H1 (cell line): ENCODE measurements around the gene SHROOM3. TPM values are rescaled to one million over a fixed set of nuclear protein-coding genes. Genes with fewer than 3 reads are reported as not detected.
A peak's percentile ranks its signal among the peaks of the same experiment; 100 is the strongest.

Source experiments
- CTCF ChIA-PET: fragments of 300-600 bp; sonication (Branson Sonifier 250); formaldehyde crosslinking; loops from one replicate; lab custom pipeline; 2021; ENCODE audit not compliant: partially characterized antibody; lab: Charles Lee
- POLR2A ChIA-PET: fragments of 300-600 bp; sonication (Branson Sonifier 250); formaldehyde crosslinking; loops from one replicate; lab custom pipeline; 2021; ENCODE audit warnings: inconsistent platforms; ENCODE audit not compliant: partially characterized antibody; lab: Charles Lee
- DNase-seq, 2 experiments: peaks; one replicate each; pipeline versions ENCODE4 v3.0.0 to v3.0.0-alpha.2; 2010 to 2022; ENCODE audit warnings: low spot score in 2 of 2, low read depth in 1 of 2, mixed read lengths in 1 of 2
- FAIRE-seq: peaks from 2 replicates; lab custom pipeline; 2011; peaks lifted over from hg19 to GRCh38; lab: Jason Lieb, UNC
- H2AFZ ChIP-seq: 2 replicates; pipeline ENCODE4 v1.8.1; 2012; ENCODE audit warnings: low read length, inconsistent platforms
- H2AK5ac ChIP-seq: 2 replicates; pipeline ENCODE4 v1.6.1; 2013; ENCODE audit warnings: low read depth, low read length
- H2BK120ac ChIP-seq: replicated peaks from 2 replicates; pipeline ENCODE3; 2013; ENCODE audit warnings: low read depth, low read length, inconsistent platforms
- H2BK12ac ChIP-seq: 2 replicates; pipeline ENCODE4 v1.6.1; 2013; ENCODE audit warnings: low read depth, low read length
- H2BK15ac ChIP-seq: 2 replicates; pipeline ENCODE4 v1.6.1; 2013; ENCODE audit warnings: low read length
- H2BK20ac ChIP-seq: 2 replicates; pipeline ENCODE4 v1.6.1; 2013; ENCODE audit warnings: low read length
- H2BK5ac ChIP-seq: 2 replicates; pipeline ENCODE4 v1.6.1; 2013; ENCODE audit warnings: low read depth, low read length
- H3K14ac ChIP-seq: 2 replicates; pipeline ENCODE4 v1.6.1; 2013; ENCODE audit warnings: inconsistent platforms; ENCODE audit not compliant: insufficient read length
- H3K18ac ChIP-seq: 2 replicates; pipeline ENCODE4 v1.6.1; 2013; ENCODE audit warnings: low read length; ENCODE audit errors: extremely low read depth
- H3K23ac ChIP-seq: 2 replicates; pipeline ENCODE4 v1.6.1; 2013; ENCODE audit warnings: inconsistent platforms; ENCODE audit not compliant: insufficient read length
- H3K23me2 ChIP-seq: 2 replicates; pipeline ENCODE4 v1.6.1; 2013; ENCODE audit warnings: low read depth, low read length
- H3K27ac ChIP-seq: 2 replicates; pipeline ENCODE4 v1.6.1; 2011; ENCODE audit warnings: low read depth, low read length, inconsistent platforms
- H3K27me3 ChIP-seq, 4 experiments: replicated peaks in 1 of 4; 1 replicate in 1 of 4; 2 replicates in 3 of 4; pipeline versions ENCODE4 v1.6.1 to v1.8.1; 2011 to 2013; ENCODE audit warnings: low read length in 3 of 4, mild to moderate bottlenecking in 3 of 4, inconsistent platforms in 2 of 4, mixed read lengths in 2 of 4, moderate library complexity in 1 of 4; ENCODE audit not compliant: control insufficient read depth in 3 of 4, insufficient read depth in 3 of 4; ENCODE audit errors: extremely low read depth in 1 of 4
- H3K36me3 ChIP-seq, 4 experiments: 2 replicates each; pipeline versions ENCODE4 v1.6.1 to v1.8.1; 2011 to 2013; ENCODE audit warnings: mild to moderate bottlenecking in 4 of 4, low read length in 3 of 4, moderate library complexity in 2 of 4, control low read depth in 1 of 4, inconsistent platforms in 1 of 4; ENCODE audit not compliant: insufficient read depth in 4 of 4, control insufficient read depth in 2 of 4
- H3K4ac ChIP-seq: replicated peaks from 2 replicates; pipeline ENCODE3; 2013; ENCODE audit warnings: low read length, low read depth, mixed read lengths, inconsistent platforms; ENCODE audit not compliant: insufficient read length
- H3K4me1 ChIP-seq, 4 experiments: replicated peaks in 1 of 4; 1 replicate in 1 of 4; 2 replicates in 3 of 4; pipeline versions ENCODE4 v1.6.1 to v1.8.1; 2011 to 2013; ENCODE audit warnings: low read length in 3 of 4, inconsistent platforms in 2 of 4, mixed read lengths in 1 of 4; ENCODE audit not compliant: insufficient read depth in 4 of 4, control insufficient read depth in 3 of 4
- H3K4me2 ChIP-seq, 2 experiments: 2 replicates each; pipeline versions ENCODE4 v1.6.1 to v1.8.1; 2011 to 2013; ENCODE audit warnings: low read depth in 2 of 2, low read length in 2 of 2, control low read depth in 1 of 2, inconsistent platforms in 1 of 2, mild to moderate bottlenecking in 1 of 2; ENCODE audit not compliant: insufficient read depth in 1 of 2
- H3K4me3 ChIP-seq, 4 experiments: fragments of 200-600, 300-600 bp in 1 of 4; sonication (generic), shearing (Covaris generic), sonication (Bioruptor Twin) in 1 of 4; 2 replicates each; pipeline versions ENCODE4 v1.5.1 to v1.8.1; 2011 to 2016; ENCODE audit warnings: low read length in 4 of 4, low read depth in 3 of 4, control low read depth in 2 of 4, inconsistent platforms in 2 of 4, mild to moderate bottlenecking in 2 of 4, mixed read lengths in 1 of 4, moderate library complexity in 1 of 4; ENCODE audit not compliant: insufficient read depth in 2 of 4; ENCODE audit errors: extremely low read depth in 1 of 4
- H3K56ac ChIP-seq: replicated peaks from 2 replicates; pipeline ENCODE3; 2013; ENCODE audit warnings: low read depth, mild to moderate bottlenecking, mixed read lengths, low read length, inconsistent platforms; ENCODE audit not compliant: insufficient read length
- H3K79me1 ChIP-seq: 2 replicates; pipeline ENCODE4 v1.6.1; 2013; ENCODE audit warnings: low read depth, low read length, control low read depth
- H3K79me2 ChIP-seq, 2 experiments: 2 replicates each; pipeline versions ENCODE4 v1.6.1 to v1.8.1; 2012 to 2013; ENCODE audit warnings: low read length in 2 of 2, mild to moderate bottlenecking in 2 of 2, inconsistent platforms in 1 of 2; ENCODE audit not compliant: insufficient read depth in 2 of 2, control insufficient read depth in 1 of 2
- H3K9ac ChIP-seq, 4 experiments: replicated peaks in 1 of 4; 1 replicate in 1 of 4; 2 replicates in 3 of 4; pipeline versions ENCODE4 v1.6.1 to v1.8.1; 2011 to 2013; ENCODE audit warnings: low read depth in 3 of 4, low read length in 3 of 4, control low read depth in 2 of 4, mild to moderate bottlenecking in 2 of 4, moderate library complexity in 2 of 4, inconsistent platforms in 1 of 4; ENCODE audit errors: extremely low read depth in 1 of 4
- H3K9me3 ChIP-seq, 2 experiments: 2 replicates each; pipeline versions ENCODE4 v1.6.1 to v1.8.1; 2012 to 2013; ENCODE audit warnings: mild to moderate bottlenecking in 2 of 2, moderate library complexity in 2 of 2, control low read depth in 1 of 2, inconsistent platforms in 1 of 2, low read depth in 1 of 2, low read length in 1 of 2, mixed read lengths in 1 of 2; ENCODE audit not compliant: insufficient read depth in 2 of 2
- H4K20me1 ChIP-seq, 2 experiments: replicated peaks in 1 of 2; 2 replicates each; pipeline versions ENCODE3 to v1.8.1; 2011 to 2013; ENCODE audit warnings: inconsistent platforms in 2 of 2, low read length in 2 of 2, mild to moderate bottlenecking in 1 of 2; ENCODE audit not compliant: insufficient read depth in 2 of 2, control insufficient read depth in 1 of 2
- H4K5ac ChIP-seq: 2 replicates; pipeline ENCODE4 v1.6.1; 2013; ENCODE audit warnings: low read length, low read depth, mixed read lengths, inconsistent platforms; ENCODE audit not compliant: insufficient read length
- H4K8ac ChIP-seq: 2 replicates; pipeline ENCODE4 v1.8.0; 2013; ENCODE audit warnings: mild to moderate bottlenecking, moderate library complexity, low read length, inconsistent platforms; ENCODE audit not compliant: insufficient read depth; ENCODE audit errors: extremely low read depth
- H4K91ac ChIP-seq: replicated peaks from 2 replicates; pipeline ENCODE3; 2013; ENCODE audit warnings: low read length, mixed read lengths, inconsistent platforms; ENCODE audit not compliant: insufficient read length
- GTF2F1 ChIP-seq: IDR thresholded peaks from 2 replicates; pipeline ENCODE4 v1.6.1; 2012; ENCODE audit warnings: low read depth, low read length, improper control_type of control experiment, borderline replicate concordance
- MAFK ChIP-seq: IDR thresholded peaks from 2 replicates; pipeline ENCODE4 v1.6.1; 2012; ENCODE audit warnings: low read depth, mild to moderate bottlenecking, improper control_type of control experiment, low read length
- PHF8 ChIP-seq: fragments of 200-600 bp; sonication (generic); conservative IDR thresholded peaks from 2 replicates; pipeline ENCODE4 v1.7.1; 2012; ENCODE audit warnings: low read depth, mild to moderate bottlenecking, inconsistent platforms, low read length, moderate library complexity
- RAD21 ChIP-seq, 2 experiments: IDR thresholded peaks in 1 of 2; conservative IDR thresholded peaks in 1 of 2; 2 replicates each; pipeline ENCODE4 v1.6.1; 2011; ENCODE audit warnings: low read depth in 2 of 2, low read length in 2 of 2, improper control_type of control experiment in 1 of 2, inconsistent platforms in 1 of 2, mild to moderate bottlenecking in 1 of 2, moderate library complexity in 1 of 2
- RFX5 ChIP-seq: IDR thresholded peaks from 2 replicates; pipeline ENCODE4 v1.6.1; 2011; ENCODE audit warnings: low read depth, low read length, improper control_type of control experiment, borderline replicate concordance
- SIRT6 ChIP-seq: IDR thresholded peaks from one replicate; pipeline ENCODE4 v1.7.1; 2012; ENCODE audit warnings: low read length, inconsistent platforms
- YY1 ChIP-seq: IDR thresholded peaks from 2 replicates; pipeline ENCODE4 v1.6.1; 2011; ENCODE audit warnings: low read depth, mild to moderate bottlenecking, low read length
- WGBS, 2 experiments: shearing (Covaris generic) in 1 of 2; methylation state at CpG; one replicate each; pipeline versions ENCODE4 v1.1.6 to v1.1.7; 2013 to 2015; ENCODE audit warnings: low lambda C conversion rate in 2 of 2, mixed read lengths in 2 of 2, inconsistent platforms in 1 of 2, low coverage in 1 of 2, missing lambda C conversion rate in 1 of 2; ENCODE audit not compliant: insufficient replicate concordance in 2 of 2, insufficient coverage in 1 of 2, insufficient read length in 1 of 2; ENCODE audit errors: extremely low coverage in 1 of 2, missing lambda C conversion rate in 1 of 2; 5-methylcytosine and 5-hydroxymethylcytosine counted together
- polyA plus RNA-seq, 7 experiments: library from polyadenylated mRNA; depleted of rRNA in 3 of 7; stranded (reverse) in 5 of 7; unstranded in 2 of 7; fragments of >200 nt in 5 of 7; fragments of 200-250 nt in 2 of 7; gene quantifications; 1 replicate in 5 of 7; 2 replicates in 1 of 7; 4 replicates in 1 of 7; pipeline versions ENCODE4 v1.2.1 to v1.2.3, GENCODE V29; 2011 to 2013; ENCODE audit warnings: missing spikeins in 2 of 7, mixed read lengths in 2 of 7
- total RNA-seq: library from RNA; stranded (reverse); fragmentation: NEBNext Ultra II Directional; extraction: Animal tissue kit (Norgen Biotek cat#: 25700); gene quantifications from 2 replicates; pipeline ENCODE4 v1.2.1, GENCODE V29; 2021
- TF ChIP-seq, protein P1 (sequence below), 3 experiments: IDR thresholded peaks; 1 replicate in 2 of 3; 2 replicates in 1 of 3; pipeline versions ENCODE4 v1.5.1 to v1.6.1; 2011; ENCODE audit warnings: low read length in 3 of 3, mild to moderate bottlenecking in 3 of 3, inconsistent platforms in 2 of 3, low read depth in 1 of 3, moderate library complexity in 1 of 3; ENCODE audit not compliant: insufficient read depth in 1 of 3; ENCODE audit errors: control extremely low read depth in 1 of 3

Gene SHROOM3
- total and polyA plus RNA-seq, 2 of the 8 experiments (the other 6 are each of a cell fraction or from before 2014, with no cell fraction given), result 15.8 to 34.0 TPM

DNA sequence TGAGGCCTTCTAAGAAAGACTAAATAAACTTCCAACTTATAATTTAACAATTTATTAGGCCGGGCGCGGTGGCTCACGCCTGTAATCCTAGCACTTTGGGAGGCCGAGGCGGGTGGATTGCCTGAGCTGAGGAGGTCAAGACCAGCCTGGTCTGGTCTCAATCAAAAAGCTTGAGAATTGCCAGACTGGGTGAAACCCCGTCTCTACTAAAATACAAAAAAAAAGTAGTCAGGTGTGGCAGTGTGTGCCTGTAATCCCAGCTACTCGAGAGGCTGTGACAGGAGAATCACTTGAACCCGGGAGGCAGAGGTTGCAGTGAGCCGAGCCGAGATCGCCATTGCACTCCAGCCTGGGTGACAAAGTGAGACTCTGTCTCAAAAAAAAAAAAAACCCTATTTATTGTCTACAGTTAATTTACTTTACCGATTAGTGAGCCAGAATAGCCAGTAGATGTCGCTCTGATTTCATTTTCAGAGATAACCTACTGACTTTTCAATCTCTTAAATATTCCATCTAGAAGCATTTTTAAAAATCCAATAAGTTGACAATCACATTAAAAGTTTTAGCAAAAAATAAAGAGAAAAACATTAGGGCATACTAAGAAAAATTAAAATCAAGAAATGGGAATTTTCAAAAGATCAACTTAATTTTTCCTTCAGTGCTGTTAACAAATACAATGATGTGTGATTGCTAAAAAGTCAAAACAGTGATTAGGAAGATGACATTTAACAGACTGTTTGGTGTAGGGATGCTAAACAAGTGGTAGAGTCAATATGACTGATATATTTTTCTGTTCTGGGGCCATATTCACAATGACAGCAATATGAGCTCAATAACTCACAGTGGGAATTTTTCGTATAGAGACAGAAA is 4.3 kb upstream of the SHROOM3 start:
- Histone ChIP-seq H3K4ac (no peak overlapping the region), H3K36me3 (no peaks in the 10 kb centered on the region), H4K5ac (no peak overlapping the region), H3K27ac (no peak overlapping the region), H3K56ac (no peak overlapping the region), H2BK12ac (no peak overlapping the region), H4K91ac (no peak overlapping the region), H3K79me1 (no peaks in the 10 kb centered on the region), H2BK120ac (no peak overlapping the region), H4K20me1 (no peaks in the 10 kb centered on the region), H3K27me3 (no peaks in the 10 kb centered on the region), H3K4me3 (no peak overlapping the region), H3K4me2 (no peak overlapping the region), H3K9ac (no peak overlapping the region), H3K4me1 (peaks cover 0 to 10% (median 8%) of the 10 kb centered on the region in 4 experiments; a peak in 4 of 7 replicates), H2BK20ac (no peak overlapping the region), H4K8ac (peak overlapping the region; percentile 38; the same call in 1 of the 2 replicates), H3K18ac (no peak overlapping the region), H3K14ac (no peak overlapping the region), H3K9me3 (no peaks in the 10 kb centered on the region), H2AFZ (no peak overlapping the region), H3K23ac (no peak overlapping the region), H3K79me2 (no peaks in the 10 kb centered on the region), H2BK15ac (no peak overlapping the region), H2AK5ac (no peak overlapping the region), H3K23me2 (0 out of 2 replicates have a peak, but pooled peaks cover under 1% of the 10 kb centered on the region), H2BK5ac (no peak overlapping the region)
- ChIA-PET POLR2A (interaction anchor here (0.8 to 1.0 kb wide), 4 partner anchors 17 to 125 kb away, joined by 3 to 9 read pairs (median 3); no protein-coding TSS in a partner anchor), CTCF (interaction anchor here (0.6 to 17.5 kb wide), 43 partner anchors 9 to 589 kb away, joined by 3 to 314 read pairs (median 4); no protein-coding TSS in a partner anchor)
- WGBS, 2 experiments, result 58% methylated on average over 15 of the region's 15 CpGs; no CpG with 5 or more reads in 1 of the 2 experiments
- FAIRE-seq, result peak; percentile 24
- no peak for DNase-seq
- TF ChIP-seq MAFK (no peak), YY1 (no peak), RFX5 (no peak), PHF8 (no peak), GTF2F1 (no peak), SIRT6 (no peak), RAD21 (IDR thresholded peaks at IDR 0.05 in 1 of 2, conservative IDR thresholded peaks at IDR 0.05 in 1 of 2; ENCODE audit: low read depth in 2 of 2, low read length in 2 of 2) (peak; percentile 72 to 83)
- TF ChIP-seq, protein P1, sequence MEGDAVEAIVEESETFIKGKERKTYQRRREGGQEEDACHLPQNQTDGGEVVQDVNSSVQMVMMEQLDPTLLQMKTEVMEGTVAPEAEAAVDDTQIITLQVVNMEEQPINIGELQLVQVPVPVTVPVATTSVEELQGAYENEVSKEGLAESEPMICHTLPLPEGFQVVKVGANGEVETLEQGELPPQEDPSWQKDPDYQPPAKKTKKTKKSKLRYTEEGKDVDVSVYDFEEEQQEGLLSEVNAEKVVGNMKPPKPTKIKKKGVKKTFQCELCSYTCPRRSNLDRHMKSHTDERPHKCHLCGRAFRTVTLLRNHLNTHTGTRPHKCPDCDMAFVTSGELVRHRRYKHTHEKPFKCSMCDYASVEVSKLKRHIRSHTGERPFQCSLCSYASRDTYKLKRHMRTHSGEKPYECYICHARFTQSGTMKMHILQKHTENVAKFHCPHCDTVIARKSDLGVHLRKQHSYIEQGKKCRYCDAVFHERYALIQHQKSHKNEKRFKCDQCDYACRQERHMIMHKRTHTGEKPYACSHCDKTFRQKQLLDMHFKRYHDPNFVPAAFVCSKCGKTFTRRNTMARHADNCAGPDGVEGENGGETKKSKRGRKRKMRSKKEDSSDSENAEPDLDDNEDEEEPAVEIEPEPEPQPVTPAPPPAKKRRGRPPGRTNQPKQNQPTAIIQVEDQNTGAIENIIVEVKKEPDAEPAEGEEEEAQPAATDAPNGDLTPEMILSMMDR (IDR thresholded peaks at IDR 0.05; ENCODE audit: control extremely low read depth in 1 of 3, insufficient read depth in 1 of 3, low read depth in 1 of 3, low read length in 3 of 3), result peak in 2 of 3 experiments; percentile 43 to 45; a peak in 2 of 4 replicates
